HEK293 (cell line): ENCODE measurements around the gene DPH6.

Experiments
- CTCF ChIP-seq: fragments of 450-650 bp; formaldehyde crosslinking; IDR thresholded peaks from 2 replicates; pipeline ENCODE4 v1.5.1; 2016; ENCODE audit warnings: missing biosample characterization, missing genetic modification characterization
- SALL2 ChIP-seq: fragments of 450-650 bp; formaldehyde crosslinking; IDR thresholded peaks from 2 replicates; pipeline ENCODE4 v1.5.0; 2017; ENCODE audit warnings: missing biosample characterization, mild to moderate bottlenecking, missing genetic modification characterization, borderline replicate concordance
- ZBTB10 ChIP-seq: fragments of 450-650 bp; formaldehyde crosslinking; IDR thresholded peaks from 2 replicates; pipeline ENCODE4 v1.5.1; 2016; ENCODE audit warnings: missing biosample characterization, missing genetic modification characterization
- ZBTB7A ChIP-seq: fragments of 450-650 bp; formaldehyde crosslinking; IDR thresholded peaks from 2 replicates; pipeline ENCODE4 v1.5.1; 2016; ENCODE audit warnings: low read depth, missing biosample characterization, missing genetic modification characterization
- ZNF221 ChIP-seq: fragments of 450-650 bp; formaldehyde crosslinking; IDR thresholded peaks from 2 replicates; pipeline ENCODE4 v1.5.1; 2017; ENCODE audit warnings: missing biosample characterization, missing genetic modification characterization, borderline replicate concordance
- ZNF24 ChIP-seq: fragments of 450-650 bp; formaldehyde crosslinking; IDR thresholded peaks from 2 replicates; pipeline ENCODE4 v1.5.1; 2016; ENCODE audit warnings: missing biosample characterization, missing genetic modification characterization
- ZNF274 ChIP-seq, 2 experiments: fragments of 200-500 bp in 1 of 2; fragments of 450-650 bp in 1 of 2; sonication (Bioruptor generic) in 1 of 2; formaldehyde crosslinking in 1 of 2; IDR thresholded peaks; 2 replicates each; pipeline versions ENCODE4 v1.5.1 to v1.6.1; 2014 to 2016; ENCODE audit warnings: borderline replicate concordance in 1 of 2, inconsistent platforms in 1 of 2, low read length in 1 of 2, missing biosample characterization in 1 of 2, missing genetic modification characterization in 1 of 2

- no peak for TF ChIP-seq ZNF24 (tag by site-specific recombination)
- no peak for TF ChIP-seq CTCF
- TF ChIP-seq ZBTB10 (tag by site-specific recombination), result no peak
- no peak for TF ChIP-seq ZNF274 (IDR thresholded peaks at IDR 0.05; ENCODE audit: low read length)
- no peak for TF ChIP-seq ZNF274 (tag by site-specific recombination; IDR thresholded peaks at IDR 0.05; ENCODE audit: borderline replicate concordance)
- no peak for TF ChIP-seq ZNF221 (tag by site-specific recombination)
- TF ChIP-seq SALL2 (tag by site-specific recombination), result no peak
- no peak for TF ChIP-seq ZBTB7A (tag by site-specific recombination)
These were observed 49.4 kb downstream of the DPH6 start for GRCh38 chr15:35496585-35496984.
